Measurements from ENCODE around the gene PSME2.

The PSME2 gene

GRCh38 chr14:24122898-24123297 lies 23.5 kb downstream of the PSME2 start:
- no peak overlapping the region for H3K4me3 ChIP-seq (ENCODE audit: control insufficient read depth, low read depth, low read length)
- no peak for TF ChIP-seq CTCF (IDR thresholded peaks at IDR 0.05; ENCODE audit: control insufficient read depth, insufficient read depth, low read depth, low read length, missing control alignments)
- no peak for DNase-seq (ENCODE audit: low read depth)

- TF ChIP-seq CTCF (IDR thresholded peaks at IDR 0.05; ENCODE audit: control insufficient read depth, insufficient read depth, low read depth, low read length, missing control alignments) = no peak
- no peak for DNase-seq (ENCODE audit: low read depth)
- no peak overlapping the region for H3K4me3 ChIP-seq (ENCODE audit: control insufficient read depth, low read depth, low read length)
Observed at GRCh38 chr14:24122416-24122815, 24.0 kb downstream of the PSME2 start.

DNA sequence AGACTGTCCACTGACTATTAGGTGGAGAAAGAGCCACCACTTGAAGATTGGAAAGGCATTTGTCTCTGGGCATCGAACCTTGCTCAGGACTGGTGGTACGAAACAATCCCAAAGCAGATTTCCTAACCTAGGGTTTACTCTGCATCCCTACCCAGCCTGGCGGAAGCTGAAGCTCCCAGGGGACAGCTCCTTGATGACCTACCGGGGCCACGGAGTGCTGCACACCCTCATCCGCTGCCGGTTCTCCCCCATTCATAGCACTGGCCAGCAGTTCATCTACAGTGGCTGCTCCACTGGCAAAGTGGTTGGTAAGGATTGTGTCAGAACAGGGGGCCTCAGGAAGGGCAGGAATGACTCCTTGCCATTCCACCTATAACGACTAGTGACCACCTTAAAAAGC lies 25.2 kb downstream of the PSME2 start:
- TF ChIP-seq CTCF (IDR thresholded peaks at IDR 0.05; ENCODE audit: control insufficient read depth, insufficient read depth, low read depth, low read length, missing control alignments) = no peak
- H3K4me3 ChIP-seq (ENCODE audit: control insufficient read depth, low read depth, low read length) = no peak overlapping the region
- DNase-seq (ENCODE audit: low read depth) = no peak

- no peak for DNase-seq (ENCODE audit: low read depth)
- no peak for TF ChIP-seq CTCF (IDR thresholded peaks at IDR 0.05; ENCODE audit: control insufficient read depth, insufficient read depth, low read depth, low read length, missing control alignments)
- H3K4me3 ChIP-seq (ENCODE audit: control insufficient read depth, low read depth, low read length) = no peak overlapping the region
Observed at GRCh38 chr14:24119691-24120090, 26.7 kb downstream of the PSME2 start.

DNA sequence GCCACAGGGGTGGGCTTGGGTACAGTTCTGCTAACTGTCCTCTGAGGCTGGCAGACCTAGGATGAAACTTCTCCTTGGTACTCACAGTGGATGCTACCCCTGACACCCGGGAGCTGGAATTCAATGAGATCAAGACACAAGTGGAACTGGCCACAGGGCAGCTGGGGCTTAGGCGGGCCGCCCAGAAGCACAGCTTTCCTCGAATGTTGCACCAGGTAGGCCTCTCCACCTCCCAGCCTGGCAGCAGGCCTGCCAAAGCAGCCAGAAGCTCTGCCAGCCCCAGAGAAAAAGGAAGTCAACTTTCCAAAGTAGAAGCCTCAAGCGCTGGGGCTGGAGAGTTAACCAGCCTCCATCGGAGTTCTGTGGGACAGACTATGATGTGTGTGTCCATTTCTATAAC lies 29.2 kb downstream of the PSME2 start:
- no peak for DNase-seq (ENCODE audit: low read depth)
- no peak overlapping the region for H3K4me3 ChIP-seq (ENCODE audit: control insufficient read depth, low read depth, low read length)
- TF ChIP-seq CTCF (IDR thresholded peaks at IDR 0.05; ENCODE audit: control insufficient read depth, insufficient read depth, low read depth, low read length, missing control alignments) = no peak

DNA sequence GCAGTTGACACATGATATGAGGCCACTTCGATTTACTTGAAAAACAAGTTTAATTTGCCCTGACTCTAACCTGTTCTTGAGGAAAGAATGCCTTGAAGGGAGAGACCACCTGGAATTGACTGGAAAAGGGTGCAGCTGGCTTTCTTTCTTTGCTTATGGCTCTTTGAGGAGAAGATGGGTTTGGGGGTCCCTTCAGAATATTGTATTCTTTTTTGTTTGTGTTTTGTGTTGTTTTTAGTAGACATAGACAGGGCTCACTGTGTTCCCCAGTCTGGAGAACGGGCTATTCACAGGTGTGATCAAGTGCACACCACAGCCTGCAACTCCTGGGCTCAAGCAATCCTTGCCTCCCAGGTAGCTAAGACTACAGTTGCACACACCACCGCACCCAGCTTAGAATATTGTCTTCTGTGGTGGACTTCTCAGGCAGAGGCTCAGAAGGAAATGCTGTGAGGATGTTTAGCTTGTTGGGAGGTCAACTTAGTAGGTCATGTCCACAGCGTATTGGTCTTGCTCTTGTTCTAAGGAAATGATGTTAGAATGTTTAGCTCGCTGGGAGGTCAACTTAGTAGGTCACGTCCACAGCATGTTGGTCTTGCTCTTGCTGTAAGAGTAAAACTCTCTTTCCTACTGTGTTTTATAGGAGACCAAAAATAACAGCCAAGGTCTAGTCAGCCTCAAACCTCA lies 30.1 kb downstream of the PSME2 start:
- no peak for TF ChIP-seq CTCF (IDR thresholded peaks at IDR 0.05; ENCODE audit: control insufficient read depth, insufficient read depth, low read depth, low read length, missing control alignments)
- no peak overlapping the region; the same call in 1 of the 2 replicates for H3K4me3 ChIP-seq (ENCODE audit: control insufficient read depth, low read depth, low read length)
- no peak for DNase-seq (ENCODE audit: low read depth)

Data from AG09309 (cell line).